HCT116 (cell line): ENCODE measurements around the gene SPINT2. TPM values are rescaled to one million over a fixed set of nuclear protein-coding genes. Genes with fewer than 3 reads are reported as not detected.

Experiments used
- ATAC-seq: fragments of 200-7000 bp; cut with Tn5 transposase; 2 replicates; pipeline ENCODE4 v1.9.1; 2020; ENCODE audit warnings: mild to moderate bottlenecking, moderate library complexity
- BruUV-seq: library from RNA; stranded (reverse); fragments of 400-500 nt; replicated peaks from 2 replicates; lab custom pipeline; 2021; lab: Mats Ljungman, UMichigan
- CTCF ChIA-PET: fragments of 300-600 bp; sonication (Branson Sonifier 250); formaldehyde crosslinking; loops from one replicate; lab custom pipeline; 2021; ENCODE audit warnings: antibody characterized with exemption; lab: Charles Lee
- POLR2A ChIA-PET: fragments of 300-600, 350-600 bp; sonication (Branson Sonifier 250); formaldehyde crosslinking; loops from one replicate; lab custom pipeline; 2021; ENCODE audit warnings: antibody characterized with exemption; lab: Charles Lee
- RAD21 ChIA-PET, 2 experiments: fragments of 300-600 bp; sonication (Branson Sonifier 250); formaldehyde crosslinking; loops; one replicate each; lab custom pipeline; 2023; ENCODE audit warnings: low total read pairs in 2 of 2; ENCODE audit not compliant: uncharacterized antibody in 2 of 2, unreplicated experiment in 2 of 2, low non-redundant PET in 1 of 2; lab: Charles Lee
- DNase-seq: peaks from one replicate; pipeline ENCODE4 v3.0.0-alpha.2; 2010; ENCODE audit warnings: low read depth, low spot score
- H2AFZ ChIP-seq: fragments of 200-600 bp; shearing (Covaris generic), sonication (generic); 2 replicates; pipeline ENCODE4 v1.6.1; 2017; ENCODE audit warnings: low read depth, mixed run types, mixed read lengths, antibody characterized with exemption, low read length; ENCODE audit not compliant: poor library complexity, severe bottlenecking
- H3K27ac ChIP-seq: 2 replicates; pipeline ENCODE4 v1.5.1; 2012; ENCODE audit warnings: low read depth, low read length
- H3K27me3 ChIP-seq: fragments of 200-600 bp; sonication (generic); 2 replicates; pipeline ENCODE4 v1.6.1; 2016; ENCODE audit warnings: mixed run types, low read length, mixed read lengths; ENCODE audit not compliant: insufficient read depth
- H3K36me3 ChIP-seq, 2 experiments: fragments of 200-500 bp in 1 of 2; fragments of 200-600 bp in 1 of 2; sonication (Bioruptor generic) in 1 of 2; sonication (generic) in 1 of 2; 2 replicates each; pipeline versions ENCODE4 v1.5.1 to v1.6.1; 2014 to 2016; ENCODE audit warnings: low read length in 2 of 2, inconsistent platforms in 1 of 2, mixed read lengths in 1 of 2, mixed run types in 1 of 2; ENCODE audit not compliant: insufficient read depth in 2 of 2, control insufficient read depth in 1 of 2
- H3K4me1 ChIP-seq, 2 experiments: fragments of 200-600 bp in 1 of 2; sonication (generic) in 1 of 2; 2 replicates each; pipeline versions ENCODE4 v1.5.1 to v1.6.1; 2012 to 2017; ENCODE audit warnings: low read length in 2 of 2, inconsistent platforms in 1 of 2, mild to moderate bottlenecking in 1 of 2, mixed read lengths in 1 of 2, mixed run types in 1 of 2, moderate library complexity in 1 of 2; ENCODE audit not compliant: insufficient read depth in 2 of 2, control insufficient read depth in 1 of 2
- H3K4me2 ChIP-seq: fragments of 200-600 bp; sonication (generic); 2 replicates; pipeline ENCODE4 v1.6.1; 2017; ENCODE audit warnings: mixed run types, low read length, mixed read lengths
- H3K4me3 ChIP-seq, 2 experiments: fragments of 200-600 bp in 1 of 2; sonication (generic) in 1 of 2; replicated peaks in 1 of 2; 2 replicates each; pipeline ENCODE4 v1.5.1; 2011 to 2016; ENCODE audit warnings: low read length in 2 of 2, control low read depth in 1 of 2, low read depth in 1 of 2, mild to moderate bottlenecking in 1 of 2, mixed read lengths in 1 of 2, mixed run types in 1 of 2
- H3K79me2 ChIP-seq: fragments of 200-600 bp; sonication (generic); 2 replicates; pipeline ENCODE4 v1.6.1; 2017; ENCODE audit warnings: mild to moderate bottlenecking, mixed run types, low read length, moderate library complexity, mixed read lengths; ENCODE audit not compliant: insufficient read depth
- H3K9ac ChIP-seq: fragments of 200-600 bp; sonication (generic); 2 replicates; pipeline ENCODE4 v1.6.1; 2016; ENCODE audit warnings: low read length, mixed read lengths
- H3K9me2 ChIP-seq: fragments of 200-600 bp; sonication (generic), shearing (Covaris generic); 2 replicates; pipeline ENCODE4 v1.6.1; 2017; ENCODE audit warnings: mixed run types, mild to moderate bottlenecking, moderate library complexity; ENCODE audit not compliant: insufficient read depth
- H3K9me3 ChIP-seq, 2 experiments: fragments of 200-500 bp in 1 of 2; fragments of 200-600 bp in 1 of 2; sonication (Bioruptor generic) in 1 of 2; sonication (generic) in 1 of 2; 2 replicates each; pipeline ENCODE4 v1.6.1; 2014 to 2017; ENCODE audit warnings: low read length in 2 of 2, mixed read lengths in 2 of 2, inconsistent platforms in 1 of 2, low read depth in 1 of 2, mild to moderate bottlenecking in 1 of 2, mixed run types in 1 of 2, moderate library complexity in 1 of 2; ENCODE audit not compliant: control insufficient read depth in 1 of 2, insufficient read depth in 1 of 2
- H4K20me1 ChIP-seq: fragments of 200-600 bp; sonication (generic), shearing (Covaris generic); 2 replicates; pipeline ENCODE4 v1.6.1; 2017; ENCODE audit warnings: mixed run types, mild to moderate bottlenecking, moderate library complexity; ENCODE audit not compliant: insufficient read depth
- ATF3 ChIP-seq: IDR thresholded peaks from 2 replicates; pipeline ENCODE4 v1.6.1; 2012
- CBX3 ChIP-seq: IDR thresholded peaks from 2 replicates; pipeline ENCODE4 v1.6.1; 2012; ENCODE audit warnings: low read depth
- CEBPB ChIP-seq: IDR thresholded peaks from 2 replicates; pipeline ENCODE4 v1.6.1; 2012; ENCODE audit warnings: low read depth
- EGR1 ChIP-seq: IDR thresholded peaks from 2 replicates; pipeline ENCODE4 v1.6.1; 2012; ENCODE audit warnings: low read depth
- ELF1 ChIP-seq: IDR thresholded peaks from 2 replicates; pipeline ENCODE4 v1.6.1; 2012; ENCODE audit warnings: low read depth, borderline replicate concordance
- FOSL1 ChIP-seq: IDR thresholded peaks from 2 replicates; pipeline ENCODE4 v1.6.1; 2012; ENCODE audit warnings: low read depth
- JUND ChIP-seq: IDR thresholded peaks from 2 replicates; pipeline ENCODE4 v1.6.1; 2012
- POLR2AphosphoS5 ChIP-seq: IDR thresholded peaks from 2 replicates; pipeline ENCODE4 v1.6.1; 2011; ENCODE audit warnings: mild to moderate bottlenecking, low read depth, low read length, moderate library complexity
- SIN3A ChIP-seq: IDR thresholded peaks from 2 replicates; pipeline ENCODE4 v1.6.1; 2012; ENCODE audit warnings: low read depth
- YY1 ChIP-seq: IDR thresholded peaks from 2 replicates; pipeline ENCODE4 v1.6.1; 2011; ENCODE audit warnings: low read length, low read depth, moderate library complexity, mild to moderate bottlenecking; ENCODE audit not compliant: insufficient replicate concordance; ENCODE audit errors: extremely low read depth
- ZBTB33 ChIP-seq: IDR thresholded peaks from 2 replicates; pipeline ENCODE4 v1.6.1; 2011; ENCODE audit warnings: mild to moderate bottlenecking, low read length, moderate library complexity; ENCODE audit not compliant: insufficient replicate concordance; ENCODE audit errors: extremely low read depth
- ZFX ChIP-seq: fragments of 450-650 bp; IDR thresholded peaks from 2 replicates; pipeline ENCODE4 v1.6.1; 2017
- ZNF274 ChIP-seq: fragments of 200-500 bp; sonication (Bioruptor generic); IDR thresholded peaks from 2 replicates; pipeline ENCODE4 v1.6.1; 2014; ENCODE audit warnings: mild to moderate bottlenecking, low read depth, low read length, inconsistent platforms
- intact Hi-C: fragments of 100-400 bp; cut with micrococcal nuclease; formaldehyde crosslinking; loops from 2 replicates; pipeline ENCODE4 v1.10.0; 2022
- total RNA-seq: library from RNA; stranded (reverse); gene quantifications from one replicate; pipeline ENCODE4 v1.2.1, GENCODE V29; 2021; ENCODE audit not compliant: unreplicated experiment
- TF ChIP-seq, protein P1 (sequence below): IDR thresholded peaks from 2 replicates; pipeline ENCODE4 v1.6.1; 2012

Gene SPINT2
- total RNA-seq, 1 experiment from 2014 or later, result 500 TPM

DNA sequence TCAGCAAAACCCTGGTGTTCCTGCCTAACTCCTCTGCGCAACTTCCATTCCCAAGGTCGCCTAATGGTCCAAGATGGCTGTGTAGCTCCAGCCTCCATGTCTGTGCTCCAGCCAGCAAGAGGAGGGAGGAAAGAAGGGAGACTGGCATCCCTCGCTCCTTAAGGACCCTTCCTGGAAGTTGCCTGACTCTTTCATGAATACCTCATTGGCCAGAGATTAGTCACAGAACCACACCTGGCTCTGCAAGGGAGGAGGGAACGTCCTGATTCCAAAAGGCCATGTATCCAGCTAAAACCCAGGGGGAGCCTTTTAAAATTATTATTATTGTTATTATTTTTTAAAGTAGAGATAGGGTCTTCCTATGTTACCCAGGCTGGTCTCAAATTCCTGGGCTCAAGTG, 60.1 kb downstream of the SPINT2 start:
- RAD21 ChIA-PET, result no interaction called here
- no peak for TF ChIP-seq CEBPB
- TF ChIP-seq ZNF274, result no peak
- TF ChIP-seq ELF1, result no peak
- TF ChIP-seq, protein P1, sequence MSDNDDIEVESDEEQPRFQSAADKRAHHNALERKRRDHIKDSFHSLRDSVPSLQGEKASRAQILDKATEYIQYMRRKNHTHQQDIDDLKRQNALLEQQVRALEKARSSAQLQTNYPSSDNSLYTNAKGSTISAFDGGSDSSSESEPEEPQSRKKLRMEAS, result no peak
- no peak for TF ChIP-seq FOSL1
- no peak for TF ChIP-seq SIN3A
- TF ChIP-seq CBX3, result no peak
- no peak for TF ChIP-seq ZFX
- no peak for TF ChIP-seq POLR2AphosphoS5
- no peak for TF ChIP-seq EGR1
- TF ChIP-seq JUND, result no peak
- TF ChIP-seq ATF3, result no peak
- peaks cover 2 to 23% of the 10 kb centered on the region in 2 experiments; a peak in 3 of 4 replicates for H3K4me1 ChIP-seq
- CTCF ChIA-PET, result no interaction called here
- no peak overlapping the region for H3K9ac ChIP-seq
- intact Hi-C loops, result no loop called here
- no peak overlapping the region for H2AFZ ChIP-seq
- no peaks in the 10 kb centered on the region for H4K20me1 ChIP-seq
- no peaks in the 10 kb centered on the region for H3K9me2 ChIP-seq
- BruUV-seq, result no TSS peak
- H3K79me2 ChIP-seq, result peaks cover 30% of the 10 kb centered on the region
- no peak overlapping the region for H3K4me3 ChIP-seq
- POLR2A ChIA-PET, result no interaction called here
- ATAC-seq (no peak), DNase-seq (no peak)
- no peaks in the 10 kb centered on the region for H3K27me3 ChIP-seq
- peaks cover 12 to 20% of the 10 kb centered on the region in 2 experiments; a peak in 3 of 4 replicates for H3K36me3 ChIP-seq
- no peaks in the 10 kb centered on the region for H3K9me3 ChIP-seq
- H3K27ac ChIP-seq, result no peak overlapping the region
- H3K4me2 ChIP-seq, result no peak overlapping the region

- RAD21 ChIA-PET, result no interaction called here
- POLR2A ChIA-PET, result no interaction called here
- CTCF ChIA-PET, result no interaction called here
Observed at GRCh38 chr19:38326591-38326990, 62.2 kb downstream of the SPINT2 start.

More at GRCh38 chr19:38326591-38326990, 62.2 kb downstream of the SPINT2 start:
- Histone ChIP-seq H3K4me2 (no peak overlapping the region), H4K20me1 (no peaks in the 10 kb centered on the region), H3K4me3 (no peak overlapping the region), H3K9me2 (no peaks in the 10 kb centered on the region), H3K9me3 (no peaks in the 10 kb centered on the region), H3K79me2 (peaks cover 11% of the 10 kb centered on the region; the same call in 1 of the 2 replicates), H3K4me1 (peaks cover 0 to 7% of the 10 kb centered on the region in 2 experiments; a peak in 1 of 4 replicates), H3K36me3 (peaks cover 12 to 20% of the 10 kb centered on the region in 2 experiments; a peak in 3 of 4 replicates), H2AFZ (no peak overlapping the region), H3K27me3 (no peaks in the 10 kb centered on the region), H3K9ac (no peak overlapping the region), H3K27ac (no peak overlapping the region)
- TF ChIP-seq YY1 (no peak), ZBTB33 (no peak)
- no peak for ATAC-seq
- intact Hi-C loops, result no loop called here
- no peak for DNase-seq
- no TSS peak for BruUV-seq
